ENCODE results near the gene POLR3A. TPM values are rescaled to one million over a fixed set of nuclear protein-coding genes. Genes with fewer than 3 reads are reported as not detected.

Gene POLR3A
- total RNA-seq, 1 donor from 2014 or later = 41.0 TPM

- peaks cover 2% of the 10 kb centered on the region for H3K9me3 Mint-ChIP-seq (ENCODE audit: unreplicated experiment)
- peak within 1 kb of the TSS; percentile 83 for H3K4me3 Mint-ChIP-seq (ENCODE audit: unreplicated experiment)
- no peaks in the 10 kb centered on the region for H3K36me3 Mint-ChIP-seq (ENCODE audit: unreplicated experiment)
Measured at GRCh38 chr10:78033637-78034470, 4.5 kb upstream of the POLR3A start, which contains the start of gene RPS24. TSS of gene RPS24 (plus strand) at chr10:78033863. CDS start at chr10:78033902, 39 bp downstream.

GRCh38 chr10:78033387-78033636, 4.0 kb upstream of the POLR3A start:
- no peaks in the 10 kb centered on the region for H3K36me3 Mint-ChIP-seq (ENCODE audit: unreplicated experiment)
- H3K27ac Mint-ChIP-seq (ENCODE audit: unreplicated experiment) = peak overlapping the region; percentile 78
- H3K4me1 Mint-ChIP-seq (ENCODE audit: low read depth, unreplicated experiment) = peaks cover 15% of the 10 kb centered on the region
- peak overlapping the region; percentile 83 for H3K4me3 Mint-ChIP-seq (ENCODE audit: unreplicated experiment)
- peaks cover 2% of the 10 kb centered on the region for H3K9me3 Mint-ChIP-seq (ENCODE audit: unreplicated experiment)
- no peaks in the 10 kb centered on the region for H3K27me3 Mint-ChIP-seq (ENCODE audit: unreplicated experiment)
- TF ChIP-seq CTCF (IDR thresholded peaks at IDR 0.05; ENCODE audit: partially characterized antibody, unreplicated experiment) = no peak
- DNase-seq = no peak

More at GRCh38 chr10:78033637-78034470, 4.5 kb upstream of the POLR3A start, which contains the start of gene RPS24:
- no peak for TF ChIP-seq CTCF (IDR thresholded peaks at IDR 0.05; ENCODE audit: partially characterized antibody, unreplicated experiment)
- H3K27me3 Mint-ChIP-seq (ENCODE audit: unreplicated experiment) = no peaks in the 10 kb centered on the region
- peak; percentile 93 for DNase-seq
- H3K27ac Mint-ChIP-seq (ENCODE audit: unreplicated experiment) = peak within 1 kb of the TSS; percentile 78
- H3K4me1 Mint-ChIP-seq (ENCODE audit: low read depth, unreplicated experiment) = peaks cover 15% of the 10 kb centered on the region

GRCh38 chr10:78028438-78029268, 662 bp downstream of the POLR3A start:
- H3K27me3 Mint-ChIP-seq (ENCODE audit: unreplicated experiment) = peaks cover 2% of the 10 kb centered on the region
- H3K4me3 Mint-ChIP-seq (ENCODE audit: unreplicated experiment) = peak overlapping the region; percentile 99
- H3K27ac Mint-ChIP-seq (ENCODE audit: unreplicated experiment) = peak overlapping the region; percentile 97
- DNase-seq = peak; percentile 20
- no peaks in the 10 kb centered on the region for H3K36me3 Mint-ChIP-seq (ENCODE audit: unreplicated experiment)
- TF ChIP-seq CTCF (IDR thresholded peaks at IDR 0.05; ENCODE audit: partially characterized antibody, unreplicated experiment) = no peak
- peaks cover 4% of the 10 kb centered on the region for H3K9me3 Mint-ChIP-seq (ENCODE audit: unreplicated experiment)
- peaks cover 5% of the 10 kb centered on the region for H3K4me1 Mint-ChIP-seq (ENCODE audit: low read depth, unreplicated experiment)

GRCh38 chr10:78025685-78026364, 3.5 kb downstream of the POLR3A start:
- H3K4me3 Mint-ChIP-seq (ENCODE audit: unreplicated experiment) = no peak overlapping the region

More at GRCh38 chr10:78025685-78026364, 3.5 kb downstream of the POLR3A start:
- H3K9me3 Mint-ChIP-seq (ENCODE audit: unreplicated experiment) = peaks cover 4% of the 10 kb centered on the region
- no peak for TF ChIP-seq CTCF (IDR thresholded peaks at IDR 0.05; ENCODE audit: partially characterized antibody, unreplicated experiment)
- H3K27ac Mint-ChIP-seq (ENCODE audit: unreplicated experiment) = no peak overlapping the region
- H3K27me3 Mint-ChIP-seq (ENCODE audit: unreplicated experiment) = peaks cover 2% of the 10 kb centered on the region
- peaks cover 5% of the 10 kb centered on the region for H3K4me1 Mint-ChIP-seq (ENCODE audit: low read depth, unreplicated experiment)
- no peak for DNase-seq
- H3K36me3 Mint-ChIP-seq (ENCODE audit: unreplicated experiment) = no peaks in the 10 kb centered on the region

All from glutamatergic neuron (in vitro differentiated cells).